Hepatocyte (in vitro differentiated cells): Measurements from ENCODE around the gene GLCCI1. TPM values are rescaled to one million over a fixed set of nuclear protein-coding genes. Genes with fewer than 3 reads are reported as not detected.

Experiments used
- DNase-seq: peaks from one replicate; pipeline ENCODE4 v3.0.0-alpha.2; 2016; ENCODE audit warnings: low spot score
- H2AFZ ChIP-seq: fragments of 200-600 bp; sonication (generic); 2 replicates; pipeline ENCODE4 v1.6.0; 2016; ENCODE audit warnings: antibody characterized with exemption, mild to moderate bottlenecking
- H3K27ac ChIP-seq: fragments of 200-600 bp; sonication (generic); 2 replicates; pipeline ENCODE4 v1.5.1; 2016; ENCODE audit warnings: mild to moderate bottlenecking
- H3K27me3 ChIP-seq: fragments of 200-600 bp; sonication (generic); 2 replicates; pipeline ENCODE4 v1.6.1; 2016
- H3K36me3 ChIP-seq: fragments of 200-600 bp; sonication (generic); replicated peaks from 2 replicates; pipeline ENCODE4 v1.5.1; 2016; ENCODE audit warnings: low read depth; ENCODE audit not compliant: insufficient read depth
- H3K4me1 ChIP-seq: fragments of 200-600 bp; sonication (generic); 2 replicates; pipeline ENCODE4 v1.5.1; 2016; ENCODE audit warnings: mild to moderate bottlenecking, moderate library complexity; ENCODE audit not compliant: insufficient read depth
- H3K4me2 ChIP-seq: fragments of 200-600 bp; sonication (generic); 2 replicates; pipeline ENCODE4 v1.6.0; 2016
- H3K4me3 ChIP-seq: fragments of 200-600 bp; sonication (generic); 2 replicates; pipeline ENCODE4 v1.5.1; 2016; ENCODE audit warnings: mild to moderate bottlenecking
- H3K79me2 ChIP-seq: fragments of 200-600 bp; sonication (generic); 2 replicates; pipeline ENCODE4 v1.6.0; 2017; ENCODE audit warnings: mild to moderate bottlenecking
- H3K9me2 ChIP-seq: fragments of 200-600 bp; sonication (generic); replicated peaks from 2 replicates; pipeline ENCODE4 v1.6.0; 2017; ENCODE audit warnings: mild to moderate bottlenecking; ENCODE audit not compliant: insufficient read depth
- H3K9me3 ChIP-seq: fragments of 200-600 bp; sonication (generic); 2 replicates; pipeline ENCODE4 v1.5.1; 2016; ENCODE audit warnings: low read depth, mild to moderate bottlenecking
- H4K20me1 ChIP-seq: fragments of 200-600 bp; sonication (generic); 2 replicates; pipeline ENCODE4 v1.6.0; 2016; ENCODE audit warnings: mild to moderate bottlenecking; ENCODE audit not compliant: insufficient read depth, poor library complexity, severe bottlenecking
- CTCF ChIP-seq: fragments of 200-600 bp; sonication (generic); IDR thresholded peaks from 2 replicates; pipeline ENCODE4 v1.5.1; 2016; ENCODE audit warnings: antibody characterized with exemption, mild to moderate bottlenecking; ENCODE audit not compliant: poor library complexity
- EZH2 ChIP-seq: fragments of 200-600 bp; sonication (generic); IDR thresholded peaks from 2 replicates; pipeline ENCODE4 v1.6.1; 2016; ENCODE audit warnings: antibody characterized with exemption, mild to moderate bottlenecking, borderline replicate concordance
- EZH2phosphoT487 ChIP-seq: fragments of 200-600 bp; sonication (generic); IDR thresholded peaks from one replicate; pipeline ENCODE4 v1.6.1; 2018; ENCODE audit warnings: antibody characterized with exemption, mild to moderate bottlenecking, low read depth, moderate library complexity; ENCODE audit not compliant: unreplicated experiment, severe bottlenecking
- WGBS: methylation state at CpG from one replicate; pipeline ENCODE4 v1.1.6; 2016; ENCODE audit warnings: low lambda C conversion rate; ENCODE audit errors: missing lambda C conversion rate; 5-methylcytosine and 5-hydroxymethylcytosine counted together
- polyA plus RNA-seq: library from polyadenylated mRNA; unstranded; fragments of >200 nt; fragmentation: Nextera tagmentation; extraction: Ambion mirVana; gene quantifications from 2 replicates; pipeline ENCODE4 v1.2.1, GENCODE V29; 2016
- total RNA-seq: library from RNA; depleted of rRNA; stranded (reverse); fragments of >200 nt; gene quantifications from 2 replicates; pipeline ENCODE4 v1.2.3, GENCODE V29; 2014

Gene GLCCI1
- total and polyA plus RNA-seq, 2 experiments from 2014 or later, result 15.7 to 21.4 TPM

DNA sequence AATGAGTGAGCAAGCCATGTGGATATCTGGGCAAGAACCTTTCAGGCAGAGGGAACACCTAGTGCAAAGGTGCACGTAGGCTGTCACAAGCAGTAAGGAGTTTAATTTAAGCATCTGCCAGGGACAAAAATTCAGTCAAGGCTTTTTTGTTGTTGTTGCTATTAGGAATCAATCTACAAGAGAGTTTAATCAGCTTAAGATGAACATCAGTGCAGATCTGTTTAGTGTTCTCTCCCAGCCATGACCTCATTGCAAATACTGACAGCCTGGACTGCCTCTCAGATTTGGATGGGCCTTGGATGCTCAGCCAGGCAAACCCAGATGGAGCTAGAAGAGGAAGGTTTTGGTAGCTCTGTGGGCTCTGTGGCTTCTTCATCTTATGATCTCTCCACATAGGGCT is 3.3 kb upstream of the GLCCI1 start:
- WGBS, result 87% methylated on average over 1 of the region's 1 CpG
- no peaks in the 10 kb centered on the region for H3K9me2 ChIP-seq
- no peak overlapping the region for H3K27ac ChIP-seq
- TF ChIP-seq CTCF (no peak), EZH2 (no peak), EZH2phosphoT487 (no peak)
- no peak for DNase-seq
- no peaks in the 10 kb centered on the region for H4K20me1 ChIP-seq
- no peaks in the 10 kb centered on the region for H3K27me3 ChIP-seq
- peaks cover 3% of the 10 kb centered on the region for H3K79me2 ChIP-seq
- H3K4me1 ChIP-seq, result no peaks in the 10 kb centered on the region
- no peak overlapping the region for H3K4me3 ChIP-seq
- H3K4me2 ChIP-seq, result no peak overlapping the region
- H2AFZ ChIP-seq, result no peak overlapping the region
- H3K9me3 ChIP-seq, result no peaks in the 10 kb centered on the region
- H3K36me3 ChIP-seq, result no peaks in the 10 kb centered on the region

DNA sequence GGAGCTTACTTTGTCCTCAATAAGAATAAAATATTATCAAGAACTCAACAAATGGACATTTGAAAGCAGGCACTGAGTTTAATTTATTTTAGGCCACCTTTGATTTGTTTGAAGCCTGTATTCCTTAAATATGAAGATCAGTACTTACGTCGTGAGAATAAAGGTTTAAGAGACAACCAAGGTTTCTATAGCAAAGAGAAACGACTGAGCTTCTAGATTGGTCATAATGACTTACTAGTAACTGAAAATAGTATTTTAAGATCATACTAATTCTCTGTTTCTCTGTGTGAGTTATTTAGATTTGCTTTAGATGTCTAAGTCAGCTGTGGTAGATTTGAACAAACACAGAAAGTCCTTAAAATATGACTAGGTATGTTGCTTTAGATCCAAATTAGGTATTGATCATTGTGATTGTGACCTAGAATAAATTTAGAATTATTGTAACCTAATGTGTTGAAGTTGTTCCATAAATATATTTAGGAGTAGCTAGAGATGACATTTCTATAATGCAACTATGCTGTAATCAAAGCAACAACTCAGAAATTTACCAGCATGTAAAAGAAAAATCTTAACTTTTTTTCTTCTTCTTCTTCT is 2.4 kb upstream of the GLCCI1 start:
- Histone ChIP-seq H2AFZ (no peak overlapping the region), H4K20me1 (no peaks in the 10 kb centered on the region), H3K79me2 (peaks cover 12% of the 10 kb centered on the region), H3K9me2 (no peaks in the 10 kb centered on the region), H3K4me3 (no peak overlapping the region), H3K27ac (no peak overlapping the region), H3K4me2 (no peak overlapping the region), H3K27me3 (no peaks in the 10 kb centered on the region), H3K9me3 (no peaks in the 10 kb centered on the region), H3K4me1 (peaks cover 4% of the 10 kb centered on the region), H3K36me3 (no peaks in the 10 kb centered on the region)
- no peak for DNase-seq
- TF ChIP-seq EZH2, result no peak
- no peak for TF ChIP-seq EZH2phosphoT487
- no peak for TF ChIP-seq CTCF
- 59% methylated on average over 3 of the region's 3 CpGs for WGBS

GRCh38 chr7:7967886-7968543 is 581 bp upstream of the GLCCI1 start:
- no peak for DNase-seq
- Histone ChIP-seq H3K27ac (no peak overlapping the region), H3K4me2 (peak overlapping the region; percentile 76), H3K36me3 (no peaks in the 10 kb centered on the region), H3K79me2 (peaks cover 30% of the 10 kb centered on the region), H3K4me1 (peaks cover 14% of the 10 kb centered on the region), H3K27me3 (no peaks in the 10 kb centered on the region), H4K20me1 (peaks cover 12% of the 10 kb centered on the region), H3K9me3 (no peaks in the 10 kb centered on the region), H3K9me2 (no peaks in the 10 kb centered on the region), H2AFZ (peak overlapping the region; percentile 45), H3K4me3 (peak overlapping the region; percentile 33)
- TF ChIP-seq EZH2phosphoT487 (no peak), CTCF (no peak), EZH2 (no peak)
- 19% methylated on average over 14 of the region's 14 CpGs for WGBS
